GM12878 (cell line): Measurements from ENCODE around the gene NAA38. TPM values are rescaled to one million over a fixed set of nuclear protein-coding genes. Genes with fewer than 3 reads are reported as not detected.

ENCODE experiments used
- ATAC-seq: fragments of 200-7000 bp; cut with Tn5 transposase; 3 replicates; pipeline ENCODE4 v1.9.1; 2020; ENCODE audit warnings: mild to moderate bottlenecking, moderate library complexity
- Bru-seq: library from RNA; stranded (reverse); fragments of 400-500 nt; gene quantifications from one replicate; lab custom pipeline; 2021; lab: Mats Ljungman, UMichigan
- BruChase-seq, 2 experiments: library from RNA; stranded (reverse); fragments of 400-500 nt; gene quantifications; one replicate each; lab custom pipeline; 2021; lab: Mats Ljungman, UMichigan
- BruUV-seq: library from RNA; stranded (reverse); fragments of 400-500 nt; replicated peaks from 2 replicates; lab custom pipeline; 2021; lab: Mats Ljungman, UMichigan
- CTCF ChIA-PET: fragments of 300-600 bp; sonication (Branson Sonifier 250); formaldehyde crosslinking; extraction: SDS; loops from one replicate; lab custom pipeline; 2021; ENCODE audit warnings: inconsistent platforms; lab: Yijun Ruan, JAX
- POLR2A ChIA-PET: fragments of 350-600 bp; formaldehyde crosslinking; extraction: SDS; loops from one replicate; lab custom pipeline; 2021; ENCODE audit warnings: inconsistent platforms; lab: Charles Lee
- RAD21 ChIA-PET: fragments of 300-600 bp; sonication (Branson Sonifier 250); formaldehyde crosslinking; loops from one replicate; lab custom pipeline; 2023; ENCODE audit warnings: antibody characterized with exemption; ENCODE audit not compliant: unreplicated experiment; lab: Charles Lee
- SMC1A ChIA-PET: fragments of 300-600 bp; sonication (Branson Sonifier 250); formaldehyde crosslinking; loops from one replicate; lab custom pipeline; 2023; ENCODE audit not compliant: unreplicated experiment, uncharacterized antibody; lab: Charles Lee
- DNase-seq: peaks from one replicate; pipeline ENCODE4 v3.0.0-alpha.2; 2011; ENCODE audit warnings: low read depth, low spot score
- FAIRE-seq: peaks from 3 replicates; lab custom pipeline; 2011; peaks lifted over from hg19 to GRCh38; lab: Jason Lieb, UNC
- H2AFZ ChIP-seq: 2 replicates; pipeline ENCODE4 v1.6.0; 2011; ENCODE audit warnings: low read depth, low read length, control low read depth; ENCODE audit not compliant: control insufficient read depth
- H3K27ac ChIP-seq: 2 replicates; pipeline ENCODE4 v1.5.1; 2011; ENCODE audit warnings: control low read depth; ENCODE audit not compliant: control insufficient read depth, insufficient read depth
- H3K27me3 ChIP-seq, 2 experiments: replicated peaks in 1 of 2; 2 replicates each; pipeline versions ENCODE4 v1.6.0 to v1.6.1; 2011; ENCODE audit warnings: low read length in 1 of 2; ENCODE audit not compliant: control insufficient read depth in 2 of 2, insufficient read depth in 2 of 2
- H3K36me3 ChIP-seq, 2 experiments: 2 replicates each; pipeline ENCODE4 v1.5.1; 2011; ENCODE audit warnings: low read length in 1 of 2; ENCODE audit not compliant: control insufficient read depth in 2 of 2, insufficient read depth in 2 of 2
- H3K4me1 ChIP-seq: 2 replicates; pipeline ENCODE4 v1.6.1; 2011; ENCODE audit warnings: mild to moderate bottlenecking, low read length, moderate library complexity, mixed read lengths; ENCODE audit not compliant: control insufficient read depth, insufficient read depth
- H3K4me2 ChIP-seq: 2 replicates; pipeline ENCODE4 v1.6.0; 2011; ENCODE audit warnings: control low read depth; ENCODE audit not compliant: control insufficient read depth, insufficient read depth
- H3K4me3 ChIP-seq: fragments of 200-600 bp; sonication (generic); 2 replicates; pipeline ENCODE4 v1.5.1; 2016
- H3K79me2 ChIP-seq: 2 replicates; pipeline ENCODE4 v1.6.0; 2011; ENCODE audit warnings: low read length; ENCODE audit not compliant: control insufficient read depth, insufficient read depth
- H3K9ac ChIP-seq: 2 replicates; pipeline ENCODE4 v1.8.0; 2011; ENCODE audit warnings: low read length, control low read depth, mixed read lengths; ENCODE audit not compliant: control insufficient read depth, insufficient read depth
- H3K9me3 ChIP-seq: replicated peaks from 3 replicates; pipeline ENCODE4 v1.5.1; 2011; ENCODE audit warnings: mild to moderate bottlenecking, low read length; ENCODE audit not compliant: control insufficient read depth, insufficient read depth
- H4K20me1 ChIP-seq: 2 replicates; pipeline ENCODE4 v1.6.0; 2011; ENCODE audit not compliant: control insufficient read depth, insufficient read depth
- ATF7 ChIP-seq: fragments of 450-650 bp; IDR thresholded peaks from 2 replicates; pipeline ENCODE4 v1.6.1; 2016; ENCODE audit warnings: low read depth, mild to moderate bottlenecking
- BCLAF1 ChIP-seq: fragments of 450-650 bp; IDR thresholded peaks from 2 replicates; pipeline ENCODE4 v1.6.1; 2017; ENCODE audit warnings: antibody characterized with exemption, mild to moderate bottlenecking, moderate library complexity
- BMI1 ChIP-seq: fragments of 450-650 bp; IDR thresholded peaks from 2 replicates; pipeline ENCODE4 v1.6.1; 2016; ENCODE audit warnings: mild to moderate bottlenecking, moderate library complexity, borderline replicate concordance
- CREM ChIP-seq: IDR thresholded peaks from 2 replicates; pipeline ENCODE4 v1.6.1; 2014; ENCODE audit warnings: antibody characterized with exemption, low read depth
- ETV6 ChIP-seq, 2 experiments: fragments of 450-650 bp in 1 of 2; IDR thresholded peaks in 1 of 2; conservative IDR thresholded peaks in 1 of 2; 2 replicates each; pipeline ENCODE4 v1.6.1; 2014; ENCODE audit warnings: antibody characterized with exemption in 1 of 2, borderline replicate concordance in 1 of 2, low read depth in 1 of 2, mild to moderate bottlenecking in 1 of 2, moderate library complexity in 1 of 2
- KDM1A ChIP-seq: fragments of 200-600 bp; sonication (generic); IDR thresholded peaks from 2 replicates; pipeline ENCODE4 v1.6.1; 2016; ENCODE audit warnings: borderline replicate concordance
- MYC ChIP-seq: IDR thresholded peaks from 2 replicates; pipeline ENCODE4 v1.6.1; 2011; ENCODE audit warnings: mild to moderate bottlenecking, low read length, moderate library complexity, inconsistent platforms; ENCODE audit not compliant: insufficient read depth, insufficient replicate concordance, insufficient read length, severe bottlenecking
- NFXL1 ChIP-seq: fragments of 450-650 bp; IDR thresholded peaks from 2 replicates; pipeline ENCODE4 v1.6.1; 2017; ENCODE audit warnings: antibody characterized with exemption, mild to moderate bottlenecking, borderline replicate concordance
- RFX5 ChIP-seq: IDR thresholded peaks from 2 replicates; pipeline ENCODE4 v1.6.1; 2011; ENCODE audit warnings: low read depth, low read length, improper control_type of control experiment
- SPI1 ChIP-seq: IDR thresholded peaks from 2 replicates; pipeline ENCODE4 v1.6.1; 2011; ENCODE audit warnings: low read depth, mild to moderate bottlenecking, low read length, moderate library complexity, borderline replicate concordance; ENCODE audit not compliant: insufficient read depth
- STAT1 ChIP-seq: fragments of 450-650 bp; conservative IDR thresholded peaks from 2 replicates; pipeline ENCODE4 v1.6.1; 2014; ENCODE audit warnings: antibody characterized with exemption, mild to moderate bottlenecking
- YY1 ChIP-seq: IDR thresholded peaks from 2 replicates; pipeline ENCODE4 v1.6.1; 2011; ENCODE audit warnings: low read depth, mild to moderate bottlenecking, low read length
- ZBED1 ChIP-seq: IDR thresholded peaks from 2 replicates; pipeline ENCODE4 v1.6.1; 2016; ENCODE audit warnings: borderline replicate concordance
- WGBS: methylation state at CpG from one replicate; pipeline ENCODE4 v1.1.6; 2016; ENCODE audit warnings: low lambda C conversion rate; ENCODE audit not compliant: insufficient replicate concordance, insufficient coverage; ENCODE audit errors: missing lambda C conversion rate; 5-methylcytosine and 5-hydroxymethylcytosine counted together
- in situ Hi-C: fragments of 300-500 bp; cut with MboI; formaldehyde crosslinking; loops from 9 replicates; pipeline ENCODE4 v1.14.3; 2018; ENCODE audit warnings: mixed read lengths
- intact Hi-C: fragments of 100-400 bp; cut with micrococcal nuclease; formaldehyde crosslinking; loops from one replicate; pipeline ENCODE4 v1.14.2; 2022; ENCODE audit not compliant: unreplicated experiment
- long read RNA-seq, 2 experiments: library from polyadenylated mRNA; unstranded; transcript quantifications; one replicate each; pipeline ENCODE4 v2.0.0, GENCODE V29; 2019 to 2020
- polyA minus RNA-seq, 3 experiments: library from RNA; depleted of rRNA, polyadenylated mRNA; stranded (reverse); fragments of >200 nt; gene quantifications; 2 replicates each; pipeline ENCODE4 v1.2.3, GENCODE V29; 2011
- polyA plus RNA-seq, 11 experiments: library from polyadenylated mRNA; depleted of rRNA in 4 of 11; unstranded in 6 of 11; stranded (reverse) in 5 of 11; fragments of >200 nt; fragmentation: Nextera tagmentation in 4 of 11; fragmentation: Illumina TruSeq in 1 of 11; extraction: Ambion mirVana in 4 of 11; extraction: Trizol in 1 of 11; gene quantifications; 1 replicate in 1 of 11; 2 replicates in 10 of 11; pipeline versions ENCODE4 v1.2.1 to v1.2.3, GENCODE V29; 2011 to 2016; ENCODE audit warnings: inconsistent platforms in 2 of 11, missing spikeins in 2 of 11, low read depth in 1 of 11
- total RNA-seq, 4 experiments: library from RNA; depleted of rRNA in 3 of 4; stranded (reverse); fragments of >200 nt in 3 of 4; fragmentation: Illumina TruSeq in 1 of 4; extraction: Trizol in 1 of 4; gene quantifications; 2 replicates each; pipeline versions ENCODE4 v1.2.1 to v1.2.3, GENCODE V29; 2013 to 2021

NAA38 gene
- total RNA-seq (2013; cell fraction: nucleolus; rRNA removed): 5.1 and 8.1 TPM in 2 replicates
- total RNA-seq (2014; rRNA removed) (197 and 248 TPM in 2 replicates), total RNA-seq (2014; rRNA removed; fragmentation: Illumina TruSeq; extraction: Trizol) (98.5 and 108 TPM in 2 replicates), total RNA-seq (2021) (112 and 116 TPM in 2 replicates), polyA plus RNA-seq (2011; rRNA removed) (28.4 and 82.1 TPM in 2 replicates), polyA plus RNA-seq (2014; fragmentation: Illumina TruSeq; extraction: Trizol) (2.7 and 31.5 TPM in 2 replicates), polyA plus RNA-seq (2014; fragmentation: Nextera tagmentation; extraction: Ambion mirVana) (100 to 1,000 TPM; 206 to 231 TPM), polyA plus RNA-seq (2014; rRNA removed) (223 and 292 TPM in 2 replicates), polyA plus RNA-seq (2016; fragmentation: Nextera tagmentation; extraction: Ambion mirVana) (100 to 1,000 TPM; 323 to 337 TPM), polyA minus RNA-seq (2011; rRNA and poly(A)+ RNA removed) (15.4 and 31.2 TPM in 2 replicates), Bru-seq, nascent RNA (percentile 86 among the genes with signal in this experiment), BruChase-seq, experiment 1, labeled RNA remaining after a 6-hour chase (percentile 86 among the genes with signal in this experiment), BruChase-seq, experiment 2, labeled RNA remaining after a 2-hour chase (percentile 80 among the genes with signal in this experiment)
- 18.5 TPM for polyA plus RNA-seq (2011; ENCODE audit: low read depth)
- polyA plus RNA-seq (2011; cell fraction: cytosol; rRNA removed): 113 and 206 TPM in 2 replicates
- polyA plus RNA-seq (2011; cell fraction: nucleus; rRNA removed): 131 and 137 TPM in 2 replicates
- 83.2 and 107 TPM in 2 replicates for polyA plus RNA-seq (2012)
- polyA minus RNA-seq (2011; cell fraction: cytosol; rRNA and poly(A)+ RNA removed): 64.1 and 73.8 TPM in 2 replicates
- 21.2 and 34.0 TPM in 2 replicates for polyA minus RNA-seq (2011; cell fraction: nucleus; rRNA and poly(A)+ RNA removed)
- long read RNA-seq, experiment 1, transcript NAA38-201 (2 exons, 999 nt): minor isoform, 27 of 81 reads
- long read RNA-seq, experiment 1, transcript NAA38-205 (3 exons, 852 nt): major isoform, 34 of 81 reads
- long read RNA-seq, experiment 1, partial matches to known transcripts: 0 of 81 reads
- long read RNA-seq, experiment 1, other reads (novel, unspliced or antisense): 11 of 81 reads
- long read RNA-seq, experiment 2, transcript NAA38-205 (3 exons, 852 nt): major isoform, 35 of 69 reads
- long read RNA-seq, experiment 2, transcript NAA38-201 (2 exons, 999 nt): minor isoform, 16 of 69 reads
- long read RNA-seq, experiment 2, transcript NAA38-206 (2 exons, 424 nt): minor isoform, 5 of 69 reads
- long read RNA-seq, experiment 2, partial matches to known transcripts: 0 of 69 reads
- long read RNA-seq, experiment 2, other reads (novel, unspliced or antisense): 8 of 69 reads

- under 1% methylated on average over 64 of the region's 64 CpGs for WGBS
- BruUV-seq: TSS peak; percentile 87
- in situ Hi-C loops: no loop called here
- RAD21 ChIA-PET: interaction anchor here (0.7 to 3.1 kb wide), 21 partner anchors 13 to 360 kb away, joined by 3 to 44 read pairs (median 6); partner anchors contain the start of genes CNTROB, KDM6B, SAT2 and TP53
- Histone ChIP-seq H3K9ac (peak within 1 kb of the TSS; percentile 86), H3K9me3 (no peaks in the 10 kb centered on the region), H4K20me1 (no peaks in the 10 kb centered on the region; the same call in 1 of the 2 replicates), H3K27me3 (no peaks in the 10 kb centered on the region), H2AFZ (peak within 1 kb of the TSS; percentile 97), H3K4me2 (peak within 1 kb of the TSS; percentile 92), H3K4me3 (peak within 1 kb of the TSS; percentile 96), H3K27ac (peak within 1 kb of the TSS; percentile 96), H3K4me1 (peaks cover 19% of the 10 kb centered on the region), H3K79me2 (peaks cover 17% of the 10 kb centered on the region), H3K36me3 (peaks cover 5 to 11% of the 10 kb centered on the region in 2 experiments)
- SMC1A ChIA-PET: interaction anchor here (0.6 to 1.5 kb wide), 18 partner anchors 10 to 200 kb away, joined by 3 to 7 read pairs (median 5); partner anchors contain the start of genes CNTROB, KDM6B and TRAPPC1
- intact Hi-C loops: loop anchor here (2.0 to 5.0 kb wide), 4 partner anchors 14 to 200 kb away; partner anchors contain the start of genes TP53 and WRAP53
- ATAC-seq (peak; percentile 91), DNase-seq (peak; percentile 100), FAIRE-seq (peak; percentile 95)
- POLR2A ChIA-PET: interaction anchor here (0.5 to 1.9 kb wide), 16 partner anchors 12 to 619 kb away, joined by 3 to 14 read pairs (median 5); partner anchors contain the start of genes CNTROB, KDM6B, RNF227 and TRAPPC1
- CTCF ChIA-PET: interaction anchor here (0.6 to 2.6 kb wide), 27 partner anchors 10 to 262 kb away, joined by 3 to 28 read pairs (median 6); partner anchors contain the start of genes CNTROB, KDM6B, RNF227 and TP53
- TF ChIP-seq ZBED1 (0 out of 2 replicates have a peak, but pooled peaks have one; percentile 19), MYC (no peak), BCLAF1 (no peak), NFXL1 (no peak), CREM (peak; percentile 65; the same call in 1 of the 2 replicates), ETV6 (conservative IDR thresholded peaks at IDR 0.05 in 1 of 2, IDR thresholded peaks at IDR 0.05 in 1 of 2; ENCODE audit: borderline replicate concordance in 1 of 2, low read depth in 1 of 2) (no peak), YY1 (peak; percentile 94), BMI1 (peak; percentile 94), ATF7 (0 out of 2 replicates have a peak, but pooled peaks have one; percentile 10), STAT1 (peak; percentile 54), SPI1 (peak; percentile 19; the same call in 1 of the 2 replicates), RFX5 (peak; percentile 9; the same call in 1 of the 2 replicates), KDM1A (no peak)
Observed at GRCh38 chr17:7856811-7857712, at the start of gene NAA38. NAA38 (minus strand) TSS chr17:7857559; CDS start chr17:7857463, 96 bp downstream.
